Ascending aorta (tissue), 2 donors: ENCODE results near the gene GRM1. TPM values are rescaled to one million over a fixed set of nuclear protein-coding genes. Genes with fewer than 3 reads are reported as not detected.

Experiments used
- DNase-seq, 2 donors: peaks; one replicate each; pipeline ENCODE4 v3.0.0-alpha.2; 2019; ENCODE audit warnings: low spot score in 2 of 2
- H3K27ac ChIP-seq, 2 donors: fragments of 200-600 bp; sonication (generic); one replicate each; pipeline ENCODE4 v1.5.1; 2016 to 2017; ENCODE audit warnings: mild to moderate bottlenecking in 1 of 2
- H3K27me3 ChIP-seq: fragments of 200-600 bp; sonication (generic); one replicate; pipeline ENCODE4 v1.5.1; 2017
- H3K36me3 ChIP-seq, 2 donors: fragments of 200-600 bp; sonication (generic); one replicate each; pipeline ENCODE4 v1.5.1; 2016
- H3K4me1 ChIP-seq, 2 donors: fragments of 200-600 bp; sonication (generic); one replicate each; pipeline ENCODE4 v1.5.1; 2016 to 2017; ENCODE audit warnings: mild to moderate bottlenecking in 1 of 2
- H3K4me3 ChIP-seq, 2 donors: fragments of 200-600 bp; sonication (generic); one replicate each; pipeline ENCODE4 v1.5.1; 2016 to 2017; ENCODE audit warnings: mild to moderate bottlenecking in 1 of 2
- H3K9me3 ChIP-seq, 2 donors: fragments of 200-600 bp; sonication (generic); one replicate each; pipeline ENCODE4 v1.5.1; 2016
- intact Hi-C: fragments of 100-400 bp; cut with DNase I; formaldehyde crosslinking; loops from one replicate; pipeline ENCODE4 v1.15.1; 2023
- total RNA-seq: library from RNA; depleted of rRNA; stranded (reverse); fragments of >200 nt; gene quantifications from one replicate; pipeline ENCODE4 v1.1.0, GENCODE V29; 2016
- TF ChIP-seq, protein P1 (sequence below), 3 experiments: fragments of 200-600 bp in 2 of 3; fragments of 450-650 bp in 1 of 3; sonication (generic) in 2 of 3; IDR thresholded peaks; one replicate each; pipeline ENCODE4 v1.5.1; 2016 to 2019; ENCODE audit warnings: antibody characterized with exemption in 3 of 3, mild to moderate bottlenecking in 1 of 3, moderate library complexity in 1 of 3

Gene GRM1
- total RNA-seq, 1 donor from 2014 or later = not detected

DNA sequence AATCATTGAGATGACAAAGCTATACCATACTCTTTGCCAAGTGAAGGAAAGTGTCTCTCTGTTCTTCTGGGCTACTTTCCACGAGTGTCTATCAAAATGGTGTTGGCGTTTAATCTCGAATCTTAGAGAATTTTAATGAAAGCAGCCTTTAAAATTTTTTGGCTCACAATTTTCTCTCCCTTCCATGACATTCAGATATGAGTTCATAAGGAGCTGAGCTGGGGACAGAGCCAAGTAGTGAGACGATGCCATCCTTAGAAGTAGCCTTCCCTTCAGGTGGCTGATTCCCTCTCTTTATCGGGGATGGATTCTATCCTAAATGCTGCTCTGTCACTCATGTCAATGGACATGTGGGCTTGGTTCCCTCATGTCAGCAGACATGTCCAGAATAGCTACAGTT is 132.8 kb downstream of the GRM1 start:
- no peaks in the 10 kb centered on the region for H3K9me3 ChIP-seq
- H3K4me1 ChIP-seq = no peaks in the 10 kb centered on the region
- no peak overlapping the region for H3K27ac ChIP-seq
- no peak for DNase-seq
- intact Hi-C loops = no loop called here
- no peak overlapping the region for H3K4me3 ChIP-seq
- H3K27me3 ChIP-seq = no peaks in the 10 kb centered on the region
- no peaks in the 10 kb centered on the region for H3K36me3 ChIP-seq
- TF ChIP-seq, protein P1, sequence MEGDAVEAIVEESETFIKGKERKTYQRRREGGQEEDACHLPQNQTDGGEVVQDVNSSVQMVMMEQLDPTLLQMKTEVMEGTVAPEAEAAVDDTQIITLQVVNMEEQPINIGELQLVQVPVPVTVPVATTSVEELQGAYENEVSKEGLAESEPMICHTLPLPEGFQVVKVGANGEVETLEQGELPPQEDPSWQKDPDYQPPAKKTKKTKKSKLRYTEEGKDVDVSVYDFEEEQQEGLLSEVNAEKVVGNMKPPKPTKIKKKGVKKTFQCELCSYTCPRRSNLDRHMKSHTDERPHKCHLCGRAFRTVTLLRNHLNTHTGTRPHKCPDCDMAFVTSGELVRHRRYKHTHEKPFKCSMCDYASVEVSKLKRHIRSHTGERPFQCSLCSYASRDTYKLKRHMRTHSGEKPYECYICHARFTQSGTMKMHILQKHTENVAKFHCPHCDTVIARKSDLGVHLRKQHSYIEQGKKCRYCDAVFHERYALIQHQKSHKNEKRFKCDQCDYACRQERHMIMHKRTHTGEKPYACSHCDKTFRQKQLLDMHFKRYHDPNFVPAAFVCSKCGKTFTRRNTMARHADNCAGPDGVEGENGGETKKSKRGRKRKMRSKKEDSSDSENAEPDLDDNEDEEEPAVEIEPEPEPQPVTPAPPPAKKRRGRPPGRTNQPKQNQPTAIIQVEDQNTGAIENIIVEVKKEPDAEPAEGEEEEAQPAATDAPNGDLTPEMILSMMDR (IDR thresholded peaks at IDR 0.05) = no peak

DNA sequence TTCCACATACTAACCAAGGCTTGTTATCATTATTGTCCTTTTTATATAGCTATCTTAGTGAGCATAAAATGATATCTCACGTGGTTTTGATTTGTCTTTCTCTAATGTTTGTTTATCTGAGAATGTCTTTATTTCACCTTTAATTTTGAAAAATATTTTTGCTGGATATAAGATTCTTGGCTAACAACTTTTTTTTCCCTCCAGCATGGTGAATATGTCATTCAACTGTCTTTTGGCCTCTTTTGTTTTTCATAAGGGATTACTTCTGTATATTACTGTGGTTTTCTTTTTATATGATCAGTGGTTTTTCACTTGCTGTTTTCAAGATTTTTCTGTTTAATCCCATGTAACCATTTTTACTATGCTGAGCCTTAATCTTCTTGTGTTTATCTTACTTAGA is 141.0 kb downstream of the GRM1 start:
- H3K9me3 ChIP-seq = no peaks in the 10 kb centered on the region
- intact Hi-C loops = no loop called here
- no peak overlapping the region for H3K4me3 ChIP-seq
- DNase-seq = no peak
- no peak overlapping the region for H3K27ac ChIP-seq
- no peaks in the 10 kb centered on the region for H3K36me3 ChIP-seq
- H3K4me1 ChIP-seq = no peaks in the 10 kb centered on the region
- no peaks in the 10 kb centered on the region for H3K27me3 ChIP-seq
- TF ChIP-seq, protein P1 (IDR thresholded peaks at IDR 0.05) = no peak

DNA sequence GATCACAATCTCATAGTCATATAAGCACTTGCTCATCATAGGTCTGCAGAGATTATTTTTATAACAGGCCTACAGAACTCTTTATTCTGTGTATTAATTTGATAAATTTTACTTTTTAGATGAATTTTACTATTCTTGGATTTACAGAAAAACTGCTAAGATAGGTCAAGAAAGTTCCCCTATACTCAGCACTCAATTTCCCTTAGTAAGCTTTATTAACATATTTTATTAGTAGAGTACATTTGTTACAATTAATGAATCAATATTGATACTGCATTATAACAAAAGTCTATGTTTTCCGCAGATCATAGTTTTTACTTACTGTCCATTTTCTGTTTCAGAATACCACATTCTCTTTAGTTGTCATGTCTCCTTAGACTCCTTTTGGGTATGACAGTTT is 148.9 kb downstream of the GRM1 start:
- no peaks in the 10 kb centered on the region for H3K36me3 ChIP-seq
- intact Hi-C loops = no loop called here
- no peak overlapping the region for H3K4me3 ChIP-seq
- TF ChIP-seq, protein P1 (IDR thresholded peaks at IDR 0.05) = no peak
- no peaks in the 10 kb centered on the region for H3K27me3 ChIP-seq
- H3K27ac ChIP-seq = no peak overlapping the region
- H3K4me1 ChIP-seq = no peaks in the 10 kb centered on the region
- DNase-seq = no peak
- H3K9me3 ChIP-seq = no peaks in the 10 kb centered on the region

DNA sequence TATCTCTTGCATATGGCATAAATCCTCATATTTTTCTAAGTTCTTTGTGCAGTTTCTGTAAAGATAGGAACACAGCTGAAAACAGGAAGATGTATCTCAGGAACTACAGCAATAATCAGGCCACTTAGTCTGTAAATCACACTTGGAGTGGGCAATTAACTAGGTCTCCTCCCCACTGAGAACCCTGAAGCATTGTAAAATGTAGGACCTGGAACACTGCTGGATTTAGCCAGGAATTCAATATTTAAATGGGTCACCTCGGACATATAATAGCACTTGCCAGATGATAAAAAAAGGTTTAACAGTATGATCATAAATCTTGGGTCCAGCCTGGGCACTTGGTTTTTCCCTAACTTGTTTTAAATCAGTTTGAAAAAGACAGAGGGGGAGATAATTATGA is 155.0 kb downstream of the GRM1 start:
- H3K9me3 ChIP-seq = no peaks in the 10 kb centered on the region
- no peak for DNase-seq
- TF ChIP-seq, protein P1 (IDR thresholded peaks at IDR 0.05) = no peak
- H3K4me3 ChIP-seq = no peak overlapping the region
- no peaks in the 10 kb centered on the region for H3K36me3 ChIP-seq
- H3K27ac ChIP-seq = no peak overlapping the region
- no peaks in the 10 kb centered on the region for H3K4me1 ChIP-seq
- H3K27me3 ChIP-seq = no peaks in the 10 kb centered on the region
- intact Hi-C loops = no loop called here

DNA sequence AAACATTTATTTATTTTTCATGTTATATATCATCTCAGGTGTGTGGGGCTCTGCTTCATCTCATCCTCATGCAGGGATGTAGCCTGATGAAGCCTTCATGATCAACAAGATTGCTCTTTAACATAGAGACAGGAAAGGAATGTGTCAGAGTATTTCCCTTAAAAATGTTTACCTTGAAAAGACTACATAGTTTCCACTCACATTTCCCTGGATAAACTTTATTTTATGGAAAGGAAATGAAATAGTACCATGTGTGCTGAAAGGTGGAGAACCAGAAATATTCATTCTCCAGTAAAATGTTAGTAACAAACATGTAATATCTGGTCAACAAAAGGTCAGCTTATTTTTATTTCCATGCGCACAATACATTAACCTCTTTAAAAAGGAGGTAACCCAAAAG is 155.8 kb downstream of the GRM1 start:
- Histone ChIP-seq H3K4me3 (no peak overlapping the region), H3K9me3 (no peaks in the 10 kb centered on the region), H3K27me3 (no peaks in the 10 kb centered on the region), H3K27ac (no peak overlapping the region), H3K36me3 (no peaks in the 10 kb centered on the region), H3K4me1 (no peaks in the 10 kb centered on the region)
- TF ChIP-seq, protein P1 (IDR thresholded peaks at IDR 0.05) = no peak
- no peak for DNase-seq
- intact Hi-C loops = no loop called here

DNA sequence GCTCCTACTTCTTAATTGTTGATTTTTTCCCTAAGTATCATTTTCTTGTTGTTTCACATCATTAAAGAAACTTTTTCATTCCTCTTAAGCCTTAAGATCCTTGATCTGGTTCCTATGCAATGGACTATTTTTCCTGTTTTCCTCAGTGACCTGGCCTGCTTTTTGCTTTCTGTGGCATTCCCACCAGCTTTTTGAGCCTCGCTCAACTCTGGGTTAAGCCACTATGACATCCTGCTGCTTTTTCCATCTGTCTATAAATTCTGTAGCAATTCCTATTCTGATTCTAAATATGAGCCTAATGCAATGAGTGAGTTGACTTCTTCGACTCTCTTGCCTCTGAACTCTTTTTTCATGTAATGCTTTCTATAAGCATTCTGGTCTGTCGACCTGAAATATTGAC is 160.3 kb downstream of the GRM1 start:
- Histone ChIP-seq H3K27ac (no peak overlapping the region), H3K9me3 (no peaks in the 10 kb centered on the region), H3K27me3 (no peaks in the 10 kb centered on the region), H3K36me3 (no peaks in the 10 kb centered on the region), H3K4me3 (no peak overlapping the region), H3K4me1 (no peaks in the 10 kb centered on the region)
- TF ChIP-seq, protein P1 (IDR thresholded peaks at IDR 0.05) = no peak
- no peak for DNase-seq
- intact Hi-C loops = no loop called here
